PFSK-1 (cell line): Measurements from ENCODE around the gene JMJD4.

Experiments used
- FOXP2 ChIP-seq: optimal IDR thresholded peaks from 2 replicates; pipeline ENCODE3; 2011; ENCODE audit warnings: borderline replicate concordance, control low read depth, inconsistent platforms; ENCODE audit not compliant: insufficient read depth; ENCODE audit errors: extremely low read length, extremely low read depth
- POLR2AphosphoS5 ChIP-seq: IDR thresholded peaks from 2 replicates; pipeline ENCODE4 v1.6.1; 2012; ENCODE audit warnings: low read depth, mild to moderate bottlenecking, control low read depth, low read length, moderate library complexity
- SIN3A ChIP-seq: IDR thresholded peaks from 2 replicates; pipeline ENCODE4 v1.6.1; 2012; ENCODE audit warnings: mild to moderate bottlenecking, low read length, moderate library complexity, borderline replicate concordance; ENCODE audit not compliant: insufficient read depth
- TAF1 ChIP-seq: IDR thresholded peaks from 2 replicates; pipeline ENCODE4 v1.6.1; 2012; ENCODE audit warnings: low read length, control low read depth, borderline replicate concordance; ENCODE audit not compliant: insufficient read depth
- TF ChIP-seq, protein P1 (sequence below), 2 experiments: IDR thresholded peaks; 2 replicates each; pipeline versions ENCODE4 v1.6.1 to v1.8.0; 2011 to 2012; ENCODE audit warnings: low read depth in 2 of 2, low read length in 2 of 2, control low read depth in 1 of 2, inconsistent platforms in 1 of 2, mild to moderate bottlenecking in 1 of 2, moderate library complexity in 1 of 2; ENCODE audit not compliant: insufficient read depth in 1 of 2

The JMJD4 gene

DNA sequence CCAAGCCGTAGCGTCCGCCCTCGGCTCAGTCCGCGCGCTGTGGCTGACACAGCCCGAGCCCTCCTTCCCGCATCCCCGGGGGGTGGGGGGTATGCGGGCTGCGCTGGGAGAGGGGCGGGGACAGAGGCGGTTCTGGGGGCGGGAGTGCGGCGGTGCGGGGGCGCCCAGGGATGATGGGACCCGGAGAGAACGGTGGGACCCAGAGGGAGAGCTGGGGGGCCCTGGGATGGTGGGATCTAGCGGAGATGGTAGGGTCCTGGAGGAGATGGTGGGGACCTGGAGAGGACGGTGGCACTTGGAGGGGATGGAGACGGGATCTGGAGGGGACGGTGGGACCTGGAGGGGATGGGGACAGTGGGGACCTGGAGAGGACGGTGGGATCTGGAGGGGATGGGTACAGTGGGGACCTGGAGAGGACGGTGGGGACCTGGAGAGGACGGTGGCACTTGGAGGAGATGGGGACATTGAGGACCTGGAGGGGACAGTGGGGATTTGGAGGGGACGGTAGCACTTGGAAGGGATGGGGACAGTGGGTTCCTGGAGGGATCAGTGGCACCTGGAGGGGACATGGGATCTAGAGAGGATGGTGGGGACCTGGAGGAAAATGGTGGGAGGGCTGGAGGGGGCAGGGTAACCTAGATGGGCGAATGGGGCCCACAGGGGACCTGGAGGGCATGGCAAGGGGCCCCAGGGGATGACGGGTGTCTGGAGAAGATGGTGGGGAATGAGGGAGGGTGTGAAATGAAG is 610 bp upstream of the JMJD4 start:
- TF ChIP-seq SIN3A (no peak), FOXP2 (no peak), POLR2AphosphoS5 (no peak), TAF1 (no peak)
- TF ChIP-seq, protein P1, sequence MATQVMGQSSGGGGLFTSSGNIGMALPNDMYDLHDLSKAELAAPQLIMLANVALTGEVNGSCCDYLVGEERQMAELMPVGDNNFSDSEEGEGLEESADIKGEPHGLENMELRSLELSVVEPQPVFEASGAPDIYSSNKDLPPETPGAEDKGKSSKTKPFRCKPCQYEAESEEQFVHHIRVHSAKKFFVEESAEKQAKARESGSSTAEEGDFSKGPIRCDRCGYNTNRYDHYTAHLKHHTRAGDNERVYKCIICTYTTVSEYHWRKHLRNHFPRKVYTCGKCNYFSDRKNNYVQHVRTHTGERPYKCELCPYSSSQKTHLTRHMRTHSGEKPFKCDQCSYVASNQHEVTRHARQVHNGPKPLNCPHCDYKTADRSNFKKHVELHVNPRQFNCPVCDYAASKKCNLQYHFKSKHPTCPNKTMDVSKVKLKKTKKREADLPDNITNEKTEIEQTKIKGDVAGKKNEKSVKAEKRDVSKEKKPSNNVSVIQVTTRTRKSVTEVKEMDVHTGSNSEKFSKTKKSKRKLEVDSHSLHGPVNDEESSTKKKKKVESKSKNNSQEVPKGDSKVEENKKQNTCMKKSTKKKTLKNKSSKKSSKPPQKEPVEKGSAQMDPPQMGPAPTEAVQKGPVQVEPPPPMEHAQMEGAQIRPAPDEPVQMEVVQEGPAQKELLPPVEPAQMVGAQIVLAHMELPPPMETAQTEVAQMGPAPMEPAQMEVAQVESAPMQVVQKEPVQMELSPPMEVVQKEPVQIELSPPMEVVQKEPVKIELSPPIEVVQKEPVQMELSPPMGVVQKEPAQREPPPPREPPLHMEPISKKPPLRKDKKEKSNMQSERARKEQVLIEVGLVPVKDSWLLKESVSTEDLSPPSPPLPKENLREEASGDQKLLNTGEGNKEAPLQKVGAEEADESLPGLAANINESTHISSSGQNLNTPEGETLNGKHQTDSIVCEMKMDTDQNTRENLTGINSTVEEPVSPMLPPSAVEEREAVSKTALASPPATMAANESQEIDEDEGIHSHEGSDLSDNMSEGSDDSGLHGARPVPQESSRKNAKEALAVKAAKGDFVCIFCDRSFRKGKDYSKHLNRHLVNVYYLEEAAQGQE (IDR thresholded peaks at IDR 0.05; ENCODE audit: insufficient read depth in 1 of 2, low read depth in 2 of 2, low read length in 2 of 2) = no peak

DNA sequence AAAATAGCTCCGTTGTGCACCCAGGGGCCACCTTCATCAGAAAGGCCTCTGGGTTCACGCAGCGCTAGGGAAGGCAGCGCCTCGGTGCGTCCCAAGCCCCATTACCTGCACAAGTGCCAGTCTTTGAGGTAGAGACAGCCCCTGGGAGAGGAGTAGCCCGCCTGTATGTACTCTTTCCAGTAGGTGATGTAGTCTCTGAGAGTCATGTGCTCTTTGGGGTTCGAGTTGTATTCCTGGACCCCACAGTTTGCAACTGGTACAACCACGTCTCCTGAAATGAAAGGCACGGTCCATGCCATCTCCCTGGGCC is 601 bp downstream of the JMJD4 start:
- TF ChIP-seq SIN3A = no peak
- TF ChIP-seq FOXP2 = no peak
- TF ChIP-seq, protein P1 (IDR thresholded peaks at IDR 0.05; ENCODE audit: insufficient read depth in 1 of 2, low read depth in 2 of 2, low read length in 2 of 2) = no peak
- no peak for TF ChIP-seq TAF1
- no peak for TF ChIP-seq POLR2AphosphoS5

- no peak for TF ChIP-seq SIN3A
- TF ChIP-seq FOXP2 = no peak
- no peak for TF ChIP-seq TAF1
- TF ChIP-seq, protein P1 (IDR thresholded peaks at IDR 0.05; ENCODE audit: insufficient read depth in 1 of 2, low read depth in 2 of 2, low read length in 2 of 2) = no peak
- TF ChIP-seq POLR2AphosphoS5 = no peak
Measured at GRCh38 chr1:227733751-227734545, 1.2 kb downstream of the JMJD4 start.

DNA sequence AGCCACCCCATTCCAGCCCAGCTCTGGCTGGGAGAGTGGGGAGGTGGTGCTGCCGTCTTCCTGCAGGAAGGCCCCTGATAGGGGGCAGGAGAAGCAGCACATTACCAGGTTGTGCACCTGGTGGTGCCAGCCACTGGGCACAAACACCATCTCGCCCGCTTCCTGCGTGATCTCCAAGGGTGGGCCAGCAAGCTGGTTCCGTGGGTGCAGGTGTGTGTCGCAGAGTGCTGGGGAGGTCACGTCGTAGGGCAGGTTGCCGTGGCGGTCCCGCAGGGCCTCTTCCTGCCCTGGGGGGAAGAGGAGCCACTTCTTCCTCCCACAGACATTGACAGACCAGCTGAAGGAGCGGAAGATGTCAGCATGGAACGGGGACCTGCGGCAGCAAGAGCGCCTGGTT is 1.8 kb downstream of the JMJD4 start:
- TF ChIP-seq POLR2AphosphoS5 (no peak), SIN3A (no peak), FOXP2 (no peak), TAF1 (no peak)
- TF ChIP-seq, protein P1 (IDR thresholded peaks at IDR 0.05; ENCODE audit: insufficient read depth in 1 of 2, low read depth in 2 of 2, low read length in 2 of 2) = no peak
